A549 treated with RU486 at 1 μM for 4 hours (cell line): ENCODE results near the gene OR14I1. TPM values are rescaled to one million over a fixed set of nuclear protein-coding genes. Genes with fewer than 3 reads are reported as not detected.

Source experiments
- total RNA-seq: library from RNA; stranded (reverse); fragments of 200-300 nt; extraction: Qiagen RNA extraction; gene quantifications from 5 replicates; pipeline ENCODE4 v1.2.3, GENCODE V29; 2022; ENCODE audit warnings: low read depth

The OR14I1 gene
- not detected in 5 replicates for total RNA-seq

GRCh38 chr1:248702714-248703113 lies at the start of gene OR14I1:
OR14I1 (minus strand) TSS chr1:248702766.

DNA sequence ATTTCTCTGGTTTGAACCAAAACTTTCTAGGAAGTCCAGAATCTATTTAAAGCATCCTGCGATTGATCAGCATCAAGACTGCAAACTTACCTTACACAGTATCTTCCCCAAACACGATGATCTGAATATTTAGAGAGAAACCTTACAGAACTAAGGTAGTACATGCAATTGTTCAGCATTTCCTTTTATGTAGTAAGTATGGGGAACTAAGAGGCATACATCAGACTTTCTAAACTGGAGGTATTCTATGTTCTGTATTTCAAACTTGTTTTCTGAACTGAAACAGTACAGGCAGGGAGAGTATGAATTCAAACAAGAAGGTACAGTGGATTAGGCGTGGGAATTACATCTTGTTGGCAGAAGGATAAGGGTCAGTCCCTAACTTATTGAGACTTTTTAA lies 47.2 kb downstream of the OR14I1 start, which contains the start of gene OR2T27:
Gene OR2T27, minus strand, starts transcription at position 175 of the 400 bp plus-strand sequence. CDS start 4,644 bp downstream, outside the sequence.

Other genes with a start within 250 kb of the OR14I1 start
- not detected in 5 replicates for gene OR2T3, start 229.4 kb downstream of the OR14I1 start, total RNA-seq
- not detected in 5 replicates for gene OR2T5, start 214.2 kb downstream of the OR14I1 start, total RNA-seq
- not detected in 5 replicates for gene OR2G6, start 194.7 kb downstream of the OR14I1 start, total RNA-seq
- not detected in 5 replicates for gene OR2T29, start 140.0 kb downstream of the OR14I1 start, total RNA-seq
- gene OR2T34, start 128.0 kb downstream of the OR14I1 start, total RNA-seq: not detected in 5 replicates
- not detected in 5 replicates for gene OR2T10, start 105.1 kb downstream of the OR14I1 start, total RNA-seq
- gene OR2T11, start 67.7 kb downstream of the OR14I1 start, total RNA-seq: not detected in 5 replicates
- not detected in 5 replicates for gene OR2T35, start 57.5 kb downstream of the OR14I1 start, total RNA-seq
- not detected in 5 replicates for gene OR2T27, start 47.2 kb downstream of the OR14I1 start, total RNA-seq
- 0.15 to 0.22 TPM (median 0.21 TPM) in 4 of 5 replicates, not detected in the other for gene LYPD8, start 53.0 kb upstream of the OR14I1 start, total RNA-seq
- 21.9 to 31.3 TPM (median 25.1 TPM) in 5 replicates for gene SH3BP5L, start 123.1 kb upstream of the OR14I1 start, total RNA-seq
- gene ZNF672, start 135.5 kb upstream of the OR14I1 start, total RNA-seq: 15.7 to 26.3 TPM (median 23.3 TPM) in 5 replicates
- gene ZNF692, start 156.3 kb upstream of the OR14I1 start, total RNA-seq: 12.4 to 25.1 TPM (median 24.3 TPM) in 5 replicates
- gene PGBD2, start 203.5 kb upstream of the OR14I1 start, total RNA-seq: 3.7 to 3.9 TPM (median 3.8 TPM) in 5 replicates